Coronary artery (tissue), 2 donors: Measurements from ENCODE around the gene ID2.
A peak's percentile ranks its signal among the peaks of the same experiment; 100 is the strongest.

ENCODE experiments used
- DNase-seq: peaks from one replicate; pipeline ENCODE4 v3.0.0-alpha.2; 2017; ENCODE audit warnings: low spot score
- H3K27ac ChIP-seq, 2 donors: fragments of 200-600 bp; sonication (generic); one replicate each; pipeline ENCODE4 v1.5.1; 2016 to 2019
- H3K4me3 ChIP-seq: fragments of 200-600 bp; sonication (generic); 2 replicates; pipeline ENCODE4 v1.5.1; 2016; ENCODE audit warnings: mild to moderate bottlenecking, moderate library complexity
- CTCF ChIP-seq: fragments of 200-600 bp; sonication (generic); IDR thresholded peaks from one replicate; pipeline ENCODE4 v1.5.1; 2019; ENCODE audit warnings: antibody characterized with exemption

Gene ID2

GRCh38 chr2:8661235-8661634, 20.6 kb upstream of the ID2 start:
- Histone ChIP-seq H3K4me3 (no peak overlapping the region), H3K27ac (peak overlapping the region in 1 of 2 donors; percentile 56)
- no peak for DNase-seq
- no peak for TF ChIP-seq CTCF

- Histone ChIP-seq H3K4me3 (no peak overlapping the region), H3K27ac (peak overlapping the region in 1 of 2 donors; percentile 56)
- peak; percentile 78 for DNase-seq
- TF ChIP-seq CTCF: no peak
Measured at GRCh38 chr2:8661736-8662135, 20.1 kb upstream of the ID2 start.

GRCh38 chr2:8662239-8662879, 19.5 kb upstream of the ID2 start:
- H3K27ac ChIP-seq: peak overlapping the region in 1 of 2 donors; percentile 56
- H3K4me3 ChIP-seq: no peak overlapping the region
- no peak for TF ChIP-seq CTCF
- DNase-seq: peak; percentile 46

GRCh38 chr2:8663997-8664396, 17.9 kb upstream of the ID2 start:
- no peak for TF ChIP-seq CTCF
- peak; percentile 36 for DNase-seq
- H3K27ac ChIP-seq: no peak overlapping the region
- H3K4me3 ChIP-seq: no peak overlapping the region

GRCh38 chr2:8666581-8666980, 15.3 kb upstream of the ID2 start:
- Histone ChIP-seq H3K27ac (no peak overlapping the region), H3K4me3 (no peak overlapping the region)
- peak; percentile 40 for DNase-seq
- no peak for TF ChIP-seq CTCF

- no peak for TF ChIP-seq CTCF
- no peak for DNase-seq
- Histone ChIP-seq H3K27ac (no peak overlapping the region), H3K4me3 (no peak overlapping the region)
Measured at GRCh38 chr2:8667896-8668512, 13.9 kb upstream of the ID2 start.

- Histone ChIP-seq H3K4me3 (no peak overlapping the region), H3K27ac (peak overlapping the region in 1 of 2 donors; percentile 67)
- DNase-seq: peak; percentile 72
- no peak for TF ChIP-seq CTCF
Measured at GRCh38 chr2:8669157-8669817, 12.6 kb upstream of the ID2 start.
